ENCODE results near the gene GAREM2. TPM values are rescaled to one million over a fixed set of nuclear protein-coding genes. Genes with fewer than 3 reads are reported as not detected.
A peak's percentile ranks its signal among the peaks of the same experiment; 100 is the strongest.

GAREM2 gene
- total and polyA plus RNA-seq, 10 donors: 0.62 to 6.3 (median 1.9) TPM

- H3K27ac ChIP-seq: no peak overlapping the region
- intact Hi-C loops (cut with DNase I; ENCODE audit: low total_unique reads): no loop called here
- WGBS, 5 donors: 75 to 86% (median 83%) methylated on average over 3 of the region's 3 CpGs
Measured at GRCh38 chr2:26130763-26131162, 42.1 kb upstream of the GAREM2 start.

GRCh38 chr2:26136451-26136850 is 36.4 kb upstream of the GAREM2 start:
- WGBS, 5 donors: 88 to 92% (median 90%) methylated on average over 3 of the region's 3 CpGs
- no peaks in the 10 kb centered on the region for H3K9me3 ChIP-seq
- H3K36me3 ChIP-seq: peaks cover 0 to 64% (median 16%) of the 10 kb centered on the region in 6 donors
- intact Hi-C loops (cut with DNase I; ENCODE audit: low total_unique reads): no loop called here
- H3K27ac ChIP-seq: no peak overlapping the region
- no peak overlapping the region for H3K4me3 ChIP-seq
- H3K4me1 ChIP-seq: no peaks in the 10 kb centered on the region
- TF ChIP-seq POLR2A (IDR thresholded peaks at IDR 0.05): no peak
- TF ChIP-seq POLR2AphosphoS5 (IDR thresholded peaks at IDR 0.05): no peak
- TF ChIP-seq, protein P1, sequence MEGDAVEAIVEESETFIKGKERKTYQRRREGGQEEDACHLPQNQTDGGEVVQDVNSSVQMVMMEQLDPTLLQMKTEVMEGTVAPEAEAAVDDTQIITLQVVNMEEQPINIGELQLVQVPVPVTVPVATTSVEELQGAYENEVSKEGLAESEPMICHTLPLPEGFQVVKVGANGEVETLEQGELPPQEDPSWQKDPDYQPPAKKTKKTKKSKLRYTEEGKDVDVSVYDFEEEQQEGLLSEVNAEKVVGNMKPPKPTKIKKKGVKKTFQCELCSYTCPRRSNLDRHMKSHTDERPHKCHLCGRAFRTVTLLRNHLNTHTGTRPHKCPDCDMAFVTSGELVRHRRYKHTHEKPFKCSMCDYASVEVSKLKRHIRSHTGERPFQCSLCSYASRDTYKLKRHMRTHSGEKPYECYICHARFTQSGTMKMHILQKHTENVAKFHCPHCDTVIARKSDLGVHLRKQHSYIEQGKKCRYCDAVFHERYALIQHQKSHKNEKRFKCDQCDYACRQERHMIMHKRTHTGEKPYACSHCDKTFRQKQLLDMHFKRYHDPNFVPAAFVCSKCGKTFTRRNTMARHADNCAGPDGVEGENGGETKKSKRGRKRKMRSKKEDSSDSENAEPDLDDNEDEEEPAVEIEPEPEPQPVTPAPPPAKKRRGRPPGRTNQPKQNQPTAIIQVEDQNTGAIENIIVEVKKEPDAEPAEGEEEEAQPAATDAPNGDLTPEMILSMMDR (IDR thresholded peaks at IDR 0.05 in 8 of 11, conservative IDR thresholded peaks at IDR 0.05 in 3 of 11): no peak
- H3K27me3 ChIP-seq (replicated peaks in 1 of 7): no peaks in the 10 kb centered on the region
- DNase-seq: no peak

More at GRCh38 chr2:26130763-26131162, 42.1 kb upstream of the GAREM2 start:
- TF ChIP-seq POLR2AphosphoS5 (IDR thresholded peaks at IDR 0.05) (no peak), POLR2A (IDR thresholded peaks at IDR 0.05) (no peak)
- TF ChIP-seq, protein P1 (IDR thresholded peaks at IDR 0.05 in 8 of 11, conservative IDR thresholded peaks at IDR 0.05 in 3 of 11): no peak
- H3K4me1 ChIP-seq: no peaks in the 10 kb centered on the region
- no peak overlapping the region for H3K4me3 ChIP-seq
- DNase-seq: no peak
- H3K9me3 ChIP-seq: no peaks in the 10 kb centered on the region
- no peaks in the 10 kb centered on the region for H3K27me3 ChIP-seq (replicated peaks in 1 of 7)
- H3K36me3 ChIP-seq: peaks cover 0 to 84% (median 31%) of the 10 kb centered on the region in 6 donors

GRCh38 chr2:26139269-26140183 is 33.4 kb upstream of the GAREM2 start:
- Histone ChIP-seq H3K9me3 (no peaks in the 10 kb centered on the region), H3K4me1 (peaks cover 0 to 8% (median 0%) of the 10 kb centered on the region in 6 donors), H3K27me3 (replicated peaks in 1 of 7) (no peaks in the 10 kb centered on the region), H3K4me3 (no peak overlapping the region), H3K27ac (no peak overlapping the region), H3K36me3 (peaks cover 0 to 33% (median 12%) of the 10 kb centered on the region in 6 donors)
- intact Hi-C loops (cut with DNase I; ENCODE audit: low total_unique reads): loop anchor here (10.0 kb wide), 1 partner anchor 145 kb away; no protein-coding TSS in a partner anchor
- DNase-seq: no peak
- TF ChIP-seq, protein P1 (IDR thresholded peaks at IDR 0.05 in 8 of 11, conservative IDR thresholded peaks at IDR 0.05 in 3 of 11): no peak
- peak in 1 of 3 donors; percentile 9 for TF ChIP-seq POLR2AphosphoS5 (IDR thresholded peaks at IDR 0.05)
- WGBS, 5 donors: 80 to 81% (median 81%) methylated on average over 12 of the region's 12 CpGs

GRCh38 chr2:26141145-26141769 is 31.6 kb upstream of the GAREM2 start:
- Histone ChIP-seq H3K27ac (no peak overlapping the region), H3K36me3 (peaks cover 0 to 16% (median 4%) of the 10 kb centered on the region in 6 donors), H3K27me3 (replicated peaks in 1 of 7) (no peaks in the 10 kb centered on the region), H3K4me1 (peaks cover 0 to 15% (median 5%) of the 10 kb centered on the region in 6 donors), H3K9me3 (no peaks in the 10 kb centered on the region), H3K4me3 (no peak overlapping the region)
- TF ChIP-seq POLR2AphosphoS5 (IDR thresholded peaks at IDR 0.05) (peak; percentile 14 to 70 (median 44)), POLR2A (IDR thresholded peaks at IDR 0.05) (no peak)
- DNase-seq: no peak
- 90 to 92% (median 91%) methylated on average over 18 of the region's 18 CpGs for WGBS, 5 donors
- intact Hi-C loops (cut with DNase I; ENCODE audit: low total_unique reads): loop anchor here (10.0 kb wide), 1 partner anchor 146 kb away; no protein-coding TSS in a partner anchor
